HG03457 (cell line): Measurements from ENCODE around the gene RNF213.

Experiments
- ATAC-seq: cut with Tn5 transposase; IDR thresholded peaks from one replicate; pipeline ENCODE4 v1.9.1; 2021; ENCODE audit warnings: moderate number of reproducible peaks; ENCODE audit not compliant: unreplicated experiment

RNF213 gene

GRCh38 chr17:80413771-80414507, 153.3 kb downstream of the RNF213 start:
- ATAC-seq: no peak

- no peak for ATAC-seq
Measured at GRCh38 chr17:80414508-80414802, 153.8 kb downstream of the RNF213 start.

GRCh38 chr17:80414803-80415625, 154.4 kb downstream of the RNF213 start, which contains the start of gene ENDOV:
TSS of gene ENDOV (plus strand) at chr17:80415167. CDS start at chr17:80415195, 28 bp downstream.
- peak; percentile 79 for ATAC-seq

- ATAC-seq: peak; percentile 6
Measured at GRCh38 chr17:80415626-80416137, 155.0 kb downstream of the RNF213 start.

- no peak for ATAC-seq
Measured at GRCh38 chr17:80416260-80416939, 155.7 kb downstream of the RNF213 start.

- no peak for ATAC-seq
Measured at GRCh38 chr17:80416940-80417293, 156.3 kb downstream of the RNF213 start.

GRCh38 chr17:80418589-80418988, 157.9 kb downstream of the RNF213 start:
- ATAC-seq: no peak

- no peak for ATAC-seq
Measured at GRCh38 chr17:80419255-80419654, 158.6 kb downstream of the RNF213 start.

- no peak for ATAC-seq
Measured at GRCh38 chr17:80421381-80422090, 160.9 kb downstream of the RNF213 start.

GRCh38 chr17:80422276-80422675, 161.6 kb downstream of the RNF213 start:
- no peak for ATAC-seq

GRCh38 chr17:80422981-80423380, 162.3 kb downstream of the RNF213 start:
- no peak for ATAC-seq

GRCh38 chr17:80423536-80424225, 163.0 kb downstream of the RNF213 start:
- no peak for ATAC-seq

GRCh38 chr17:80424261-80424660, 163.6 kb downstream of the RNF213 start:
- no peak for ATAC-seq

GRCh38 chr17:80424878-80425765, 164.5 kb downstream of the RNF213 start:
- no peak for ATAC-seq

GRCh38 chr17:80425835-80426426, 165.3 kb downstream of the RNF213 start:
- no peak for ATAC-seq

- ATAC-seq: no peak
Measured at GRCh38 chr17:80426671-80427326, 166.1 kb downstream of the RNF213 start.

- ATAC-seq: no peak
Measured at GRCh38 chr17:80427366-80428282, 167.0 kb downstream of the RNF213 start.
